GM18870 (cell line): ENCODE measurements around the gene C1orf21.

Experiments used
- ATAC-seq: cut with Tn5 transposase; IDR thresholded peaks from one replicate; pipeline ENCODE4 v1.9.1; 2021; ENCODE audit warnings: moderate library complexity; ENCODE audit not compliant: unreplicated experiment

Gene C1orf21

DNA sequence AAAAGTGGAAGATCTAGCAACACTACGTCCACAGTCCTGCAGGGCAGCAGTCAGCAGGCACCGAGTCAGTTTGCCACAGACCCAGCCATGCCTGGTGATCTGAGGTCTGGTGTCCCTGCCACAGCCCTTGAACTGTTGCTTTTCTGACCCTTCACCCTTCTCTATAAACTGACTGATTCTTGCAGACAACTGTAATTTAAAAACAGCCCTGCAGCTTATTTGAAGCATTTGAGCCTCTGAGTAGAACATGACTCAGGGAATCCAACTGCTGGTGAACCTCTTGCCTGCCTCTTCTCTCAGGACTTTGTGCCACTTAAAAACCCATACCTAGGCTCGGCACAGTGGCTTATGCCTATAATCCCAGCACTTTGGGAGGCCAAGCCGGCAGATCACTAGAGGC lies 260.6 kb downstream of the C1orf21 start:
- no peak for ATAC-seq

- no peak for ATAC-seq
Observed at GRCh38 chr1:184648160-184648855, 261.5 kb downstream of the C1orf21 start.

DNA sequence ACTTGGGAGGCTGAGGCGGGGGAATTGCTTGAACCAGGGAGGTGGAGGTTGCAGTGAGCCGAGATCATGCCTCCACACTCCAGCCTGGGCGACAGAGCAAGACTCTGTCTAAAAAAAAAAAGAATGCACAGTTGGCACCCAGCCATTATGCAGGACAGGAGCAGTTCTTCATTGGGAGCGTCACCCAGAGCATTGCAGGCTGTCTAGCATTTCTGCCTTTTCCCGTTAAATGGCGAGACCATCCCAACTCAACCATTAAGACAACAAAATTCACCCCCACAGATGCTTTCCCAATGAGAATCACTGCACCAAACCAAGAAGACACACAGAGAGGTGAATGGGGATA lies 262.0 kb downstream of the C1orf21 start:
- ATAC-seq: no peak

GRCh38 chr1:184649451-184649888 lies 262.6 kb downstream of the C1orf21 start:
- peak; percentile 90 for ATAC-seq

DNA sequence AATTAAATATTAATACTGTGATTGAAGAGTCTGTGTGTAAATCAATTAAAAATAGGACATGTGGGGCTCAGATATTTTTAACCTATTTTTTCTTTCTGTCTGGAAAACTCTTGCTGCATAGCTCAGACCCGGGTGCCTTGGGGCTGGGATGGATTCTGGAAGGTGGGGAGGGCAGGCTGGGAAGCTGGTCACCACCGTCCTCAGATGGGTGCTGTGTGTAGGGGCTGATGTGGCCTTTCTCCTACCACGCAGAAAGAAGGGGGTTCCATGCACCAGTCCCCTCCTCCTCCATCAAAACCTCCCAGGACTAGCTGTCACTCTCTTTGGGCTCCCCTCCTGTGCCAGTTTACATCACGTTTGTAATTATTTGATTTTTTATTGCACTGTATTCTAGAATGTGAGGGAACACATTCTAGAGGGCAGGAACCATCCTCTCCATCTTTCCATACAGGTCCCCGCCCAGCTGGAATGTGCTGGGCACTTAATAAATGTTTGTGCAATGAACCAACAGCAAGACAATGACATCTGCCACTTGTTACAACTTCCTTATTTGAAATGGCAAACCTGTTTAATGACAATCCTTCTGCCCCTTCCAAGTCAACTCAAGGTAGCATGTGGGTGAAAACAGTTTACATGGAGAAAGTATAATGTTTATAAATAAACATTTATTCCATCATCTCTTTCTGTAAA lies 263.5 kb downstream of the C1orf21 start:
- ATAC-seq: no peak

DNA sequence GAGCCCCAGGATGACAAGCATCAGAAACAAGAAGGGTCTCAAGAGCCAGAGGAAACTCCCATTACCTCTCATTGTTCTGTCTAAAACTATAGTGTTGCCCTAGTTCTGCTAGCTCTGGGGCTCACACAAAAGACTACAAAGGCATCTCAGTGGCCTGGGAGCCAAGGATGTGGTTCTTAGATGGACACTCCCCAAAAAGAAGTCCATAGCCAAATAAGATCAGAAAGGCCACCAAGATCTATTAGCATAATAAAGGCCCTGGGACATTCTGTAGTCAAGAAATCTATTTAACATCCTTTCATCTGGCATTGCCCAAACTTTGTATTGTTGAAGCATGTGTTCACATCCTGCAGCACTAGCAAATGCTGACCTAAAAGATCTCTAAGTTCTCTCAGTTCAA lies 268.4 kb downstream of the C1orf21 start:
- ATAC-seq: no peak

GRCh38 chr1:184656221-184656620 lies 269.4 kb downstream of the C1orf21 start:
- no peak for ATAC-seq

DNA sequence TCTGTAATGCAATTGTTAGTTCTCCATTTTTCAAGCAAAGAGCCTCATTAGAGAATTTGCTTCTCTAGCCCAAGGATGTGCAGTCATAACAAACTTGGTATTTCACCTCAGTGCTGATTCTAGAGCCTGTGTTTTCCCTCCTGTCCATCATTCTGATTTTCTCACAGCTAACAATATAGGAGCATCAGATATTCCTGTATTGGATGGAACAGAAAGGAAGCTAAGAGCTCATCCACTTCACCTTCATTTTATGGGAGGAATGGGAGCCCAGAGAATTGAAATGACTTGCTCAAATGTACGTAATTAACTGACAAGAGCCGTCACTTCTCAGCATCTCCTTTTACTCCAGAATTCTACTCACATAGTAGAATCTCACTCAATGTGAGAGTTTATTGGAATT lies 271.2 kb downstream of the C1orf21 start:
- no peak for ATAC-seq

DNA sequence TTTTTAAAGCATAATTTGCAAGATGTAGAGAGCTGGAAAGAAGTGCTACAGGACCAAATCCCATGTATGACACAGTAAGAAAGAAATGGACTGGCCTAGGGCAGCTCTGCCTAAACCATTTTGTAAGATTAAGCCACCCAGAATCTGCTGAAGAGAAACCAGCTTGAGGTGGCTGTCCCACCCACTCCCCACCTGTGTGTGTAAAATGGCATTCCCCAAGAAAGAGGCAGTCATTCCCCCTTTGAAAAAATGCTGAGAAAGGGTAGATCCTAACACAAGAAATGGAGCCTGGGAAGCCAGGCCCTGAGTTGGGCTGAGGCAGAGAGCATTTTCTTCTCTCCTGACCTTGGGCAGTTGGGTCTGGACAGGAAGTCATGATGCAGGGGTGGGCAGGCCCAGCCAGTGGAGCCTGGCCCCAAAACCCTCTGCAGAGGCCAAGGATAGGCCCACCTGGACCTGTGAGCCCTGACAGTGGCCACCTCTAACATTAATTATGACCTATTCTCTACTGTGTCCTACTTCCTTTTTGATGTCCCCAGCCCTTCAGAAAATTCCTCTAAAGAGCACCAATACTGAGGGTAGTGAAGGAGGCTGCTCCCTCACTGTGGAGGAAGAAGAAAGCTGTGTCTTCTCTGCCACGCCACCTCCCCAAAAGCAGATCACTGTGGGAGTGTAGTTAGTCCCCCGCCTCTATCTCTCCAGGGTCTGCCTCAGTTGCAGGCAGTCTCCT lies 273.8 kb downstream of the C1orf21 start:
- no peak for ATAC-seq

DNA sequence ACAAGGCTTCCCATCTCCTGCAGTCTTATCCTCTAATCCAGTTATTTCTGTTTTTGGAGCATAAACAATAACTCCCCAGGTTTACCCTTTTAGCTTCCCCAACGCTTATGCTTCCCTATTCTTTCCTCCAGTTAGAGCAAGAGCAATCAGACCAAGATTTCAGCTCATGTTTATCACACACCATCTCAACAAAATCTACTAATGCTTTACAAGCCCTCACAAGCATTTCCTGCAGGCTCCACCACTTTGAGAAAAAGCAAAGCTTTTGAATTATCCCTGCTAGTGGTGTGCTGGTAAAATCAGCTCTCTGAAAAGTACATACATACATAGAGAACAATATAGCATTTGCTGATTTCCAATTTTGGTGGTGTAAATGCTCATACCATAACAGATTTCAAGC lies 275.0 kb downstream of the C1orf21 start:
- ATAC-seq: no peak

- peak; percentile 53 for ATAC-seq
Observed at GRCh38 chr1:184664042-184664660, 277.3 kb downstream of the C1orf21 start.

DNA sequence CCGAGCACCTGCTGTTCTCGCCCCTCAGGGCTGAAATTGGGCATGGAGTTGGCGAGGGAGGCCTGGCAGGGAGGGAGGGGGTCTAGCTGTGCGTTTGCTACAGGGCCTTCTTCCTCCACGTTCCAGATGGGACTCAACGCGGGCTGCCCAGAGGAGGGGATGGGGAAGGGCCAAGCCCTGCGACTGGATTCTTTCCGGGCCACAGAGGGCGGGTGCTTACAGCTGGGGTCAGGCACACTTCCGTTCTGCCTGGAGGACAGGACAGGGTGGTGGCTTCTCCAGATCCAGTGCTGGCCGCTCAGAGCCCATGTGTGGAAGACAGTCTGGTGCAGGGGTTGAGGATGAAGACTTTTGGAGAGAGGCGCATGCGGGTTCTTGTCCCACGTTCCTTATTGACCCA lies 277.8 kb downstream of the C1orf21 start:
- no peak for ATAC-seq

DNA sequence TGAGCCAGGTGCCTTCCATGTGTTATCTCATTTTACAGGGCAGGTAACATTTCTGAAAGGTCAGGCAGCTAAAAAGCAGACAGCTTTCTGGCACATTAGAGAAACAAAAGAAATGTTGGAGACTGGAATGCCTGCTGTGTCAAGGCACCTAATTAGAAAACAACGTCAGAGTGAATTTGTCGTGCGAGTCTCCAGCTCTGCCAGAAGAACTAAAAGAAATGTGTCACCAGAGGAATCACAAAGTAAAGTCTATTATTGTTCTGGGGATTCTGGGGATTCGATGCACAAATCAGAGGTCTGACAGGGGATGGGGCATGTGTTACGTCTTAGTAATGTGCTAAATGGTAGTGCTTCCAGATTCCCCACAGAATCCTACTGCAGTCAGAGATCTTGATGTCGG lies 278.5 kb downstream of the C1orf21 start:
- ATAC-seq: no peak

DNA sequence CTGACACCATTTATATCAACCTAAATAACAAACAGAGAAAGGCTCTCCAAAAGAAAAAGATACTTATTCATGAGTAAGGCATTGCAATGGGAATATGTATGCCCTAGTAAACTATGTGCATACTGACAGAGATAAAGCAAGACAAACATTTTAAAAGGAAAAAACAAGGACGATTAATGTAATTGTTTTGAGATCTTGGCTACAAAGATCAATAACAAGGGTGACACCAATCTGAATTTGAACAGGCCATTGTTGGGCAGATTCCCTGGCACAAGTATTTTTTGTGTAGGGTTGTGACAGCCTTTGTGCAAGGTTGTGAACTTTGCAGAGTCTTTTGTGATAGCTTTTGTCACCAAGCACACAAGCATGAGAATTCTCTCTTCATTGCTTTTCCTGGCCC lies 282.6 kb downstream of the C1orf21 start:
- ATAC-seq: no peak

DNA sequence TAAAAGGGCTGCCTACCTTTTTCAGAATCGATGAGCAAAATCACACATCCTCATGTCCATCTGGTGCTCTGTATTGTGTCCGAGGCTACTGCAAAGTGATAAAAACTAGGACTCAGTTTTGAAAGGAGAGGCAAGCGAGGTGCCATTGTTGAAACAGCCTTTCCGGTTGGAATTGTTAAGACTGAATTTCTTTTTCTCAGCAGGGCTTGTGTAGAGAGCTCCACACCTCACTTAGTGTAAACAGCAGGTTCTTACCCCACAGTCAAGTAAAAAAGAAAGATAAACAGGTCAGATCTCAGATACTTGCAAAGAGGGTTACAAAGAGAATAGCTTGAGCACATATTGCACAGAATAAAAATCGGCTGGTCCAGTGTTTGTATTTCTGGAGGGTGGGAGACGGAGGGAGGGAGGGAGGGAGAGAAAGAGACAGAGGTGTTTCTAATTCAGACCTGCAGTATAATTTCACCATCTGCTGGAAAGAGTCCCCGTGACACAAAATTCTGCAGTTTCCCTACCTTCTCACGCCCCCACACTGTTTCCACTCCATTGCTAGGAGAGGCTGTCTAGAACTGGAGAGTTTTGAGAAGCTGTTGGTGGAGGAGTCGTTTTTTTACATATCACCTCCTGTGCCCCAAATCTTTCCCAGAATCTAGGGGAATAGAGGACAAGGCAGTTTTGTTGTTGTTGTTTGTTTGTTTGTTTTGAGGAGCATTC lies 285.3 kb downstream of the C1orf21 start:
- ATAC-seq: no peak

- no peak for ATAC-seq
Observed at GRCh38 chr1:184673305-184673704, 286.5 kb downstream of the C1orf21 start.

DNA sequence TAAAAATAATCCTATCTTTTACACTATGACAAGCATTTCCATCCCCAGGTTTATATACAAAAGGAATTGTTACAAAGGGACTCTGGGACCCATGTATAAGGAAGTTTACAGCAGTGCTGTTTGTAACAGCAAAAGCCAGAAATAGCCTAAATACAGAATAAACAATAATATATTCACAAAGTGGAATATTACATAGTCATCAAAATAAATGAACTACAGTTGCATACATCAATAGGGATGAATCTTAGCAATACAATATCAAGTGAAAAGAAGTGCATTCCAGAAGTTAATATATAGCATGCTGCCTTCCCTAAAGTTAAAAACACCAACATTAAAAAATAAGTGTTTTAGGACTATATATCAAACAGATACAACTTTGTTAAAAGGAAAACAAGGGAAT lies 290.5 kb downstream of the C1orf21 start:
- no peak for ATAC-seq
